ENCODE results near the gene USP20. TPM values are rescaled to one million over a fixed set of nuclear protein-coding genes. Genes with fewer than 3 reads are reported as not detected.
"Not testable (repeated sequence)": the region's sequence is repeated elsewhere in the genome, so short reads cannot be mapped to it uniquely, and the experiment has no call there.

The USP20 gene
- total and polyA plus RNA-seq, 4 donors, result 15.7 to 24.1 (median 21.4) TPM

GRCh38 chr9:129794549-129794948 lies 40.7 kb upstream of the USP20 start:
- no peak overlapping the region for H3K4me3 ChIP-seq
- no peak for ATAC-seq (ENCODE audit: insufficient read depth, low FRiP score)
- no peaks in the 10 kb centered on the region for H3K4me1 ChIP-seq (ENCODE audit: control insufficient read depth in 5 of 5, insufficient read depth in 5 of 5, low read length in 5 of 5)
- H3K27ac ChIP-seq (ENCODE audit: low read depth in 1 of 2, low read length in 1 of 2), result no peak overlapping the region
- 82 to 95% methylated on average over 8 of the region's 8 CpGs for WGBS, 2 donors
- no peak for TF ChIP-seq CTCF (IDR thresholded peaks at IDR 0.05; ENCODE audit: control extremely low read depth, extremely low read depth)
- H3K9me3 ChIP-seq (ENCODE audit: control insufficient read depth in 4 of 4, insufficient read depth in 3 of 4, low read length in 3 of 4), result no peaks in the 10 kb centered on the region
- H3K9ac ChIP-seq (ENCODE audit: insufficient read depth in 1 of 2, low read length in 2 of 2), result no peak overlapping the region
- no peak for DNase-seq
- H3K36me3 ChIP-seq (ENCODE audit: control insufficient read depth in 4 of 4, insufficient read depth in 4 of 4, low read length in 4 of 4), result no peaks in the 10 kb centered on the region
- peaks cover 0 to 3% (median 0%) of the 10 kb centered on the region in 3 donors for H3K27me3 ChIP-seq (ENCODE audit: control insufficient read depth in 3 of 3, insufficient read depth in 3 of 3, low read length in 2 of 3)

GRCh38 chr9:129796029-129796428 lies 39.2 kb upstream of the USP20 start:
- not testable (repeated sequence) for H3K9me3 ChIP-seq (ENCODE audit: control insufficient read depth in 4 of 4, insufficient read depth in 3 of 4, low read length in 3 of 4); H3K9ac ChIP-seq (ENCODE audit: insufficient read depth in 1 of 2, low read length in 2 of 2); H3K27me3 ChIP-seq (ENCODE audit: control insufficient read depth in 3 of 3, insufficient read depth in 3 of 3, low read length in 2 of 3); H3K27ac ChIP-seq (ENCODE audit: low read depth in 1 of 2, low read length in 1 of 2); ATAC-seq (ENCODE audit: insufficient read depth, low FRiP score); H3K4me1 ChIP-seq (ENCODE audit: control insufficient read depth in 5 of 5, insufficient read depth in 5 of 5, low read length in 5 of 5); DNase-seq; H3K36me3 ChIP-seq (ENCODE audit: control insufficient read depth in 4 of 4, insufficient read depth in 4 of 4, low read length in 4 of 4); H3K4me3 ChIP-seq
- 82 to 92% methylated on average over 2 of the region's 2 CpGs for WGBS, 2 donors

- Histone ChIP-seq H3K27me3 (ENCODE audit: control insufficient read depth in 3 of 3, insufficient read depth in 3 of 3, low read length in 2 of 3) (peaks cover 0 to 3% (median 0%) of the 10 kb centered on the region in 3 donors), H3K27ac (ENCODE audit: low read depth in 1 of 2, low read length in 1 of 2) (no peak overlapping the region), H3K4me3 (no peak overlapping the region), H3K9ac (ENCODE audit: insufficient read depth in 1 of 2, low read length in 2 of 2) (no peak overlapping the region), H3K36me3 (ENCODE audit: control insufficient read depth in 4 of 4, insufficient read depth in 4 of 4, low read length in 4 of 4) (no peaks in the 10 kb centered on the region), H3K4me1 (ENCODE audit: control insufficient read depth in 5 of 5, insufficient read depth in 5 of 5, low read length in 5 of 5) (peaks cover 0 to 6% (median 3%) of the 10 kb centered on the region in 5 donors), H3K9me3 (ENCODE audit: control insufficient read depth in 4 of 4, insufficient read depth in 3 of 4, low read length in 3 of 4) (no peaks in the 10 kb centered on the region)
- DNase-seq (no peak), ATAC-seq (ENCODE audit: insufficient read depth, low FRiP score) (no peak)
- no peak for TF ChIP-seq CTCF (IDR thresholded peaks at IDR 0.05; ENCODE audit: control extremely low read depth, extremely low read depth)
- WGBS, 2 donors, result 47 to 66% methylated on average over 6 of the region's 6 CpGs
Measured at GRCh38 chr9:129798973-129799372, 36.3 kb upstream of the USP20 start.

GRCh38 chr9:129801504-129801903 lies 33.8 kb upstream of the USP20 start:
- TF ChIP-seq CTCF (IDR thresholded peaks at IDR 0.05; ENCODE audit: control extremely low read depth, extremely low read depth), result no peak
- Histone ChIP-seq H3K27me3 (ENCODE audit: control insufficient read depth in 3 of 3, insufficient read depth in 3 of 3, low read length in 2 of 3) (no peaks in the 10 kb centered on the region), H3K4me3 (no peak overlapping the region), H3K9ac (ENCODE audit: insufficient read depth in 1 of 2, low read length in 2 of 2) (no peak overlapping the region), H3K9me3 (ENCODE audit: control insufficient read depth in 4 of 4, insufficient read depth in 3 of 4, low read length in 3 of 4) (no peaks in the 10 kb centered on the region), H3K4me1 (ENCODE audit: control insufficient read depth in 5 of 5, insufficient read depth in 5 of 5, low read length in 5 of 5) (peaks cover 0 to 8% (median 3%) of the 10 kb centered on the region in 5 donors), H3K27ac (ENCODE audit: low read depth in 1 of 2, low read length in 1 of 2) (no peak overlapping the region), H3K36me3 (ENCODE audit: control insufficient read depth in 4 of 4, insufficient read depth in 4 of 4, low read length in 4 of 4) (peaks cover 0 to 7% (median 0%) of the 10 kb centered on the region in 4 donors)
- no peak for ATAC-seq (ENCODE audit: insufficient read depth, low FRiP score)
- no peak for DNase-seq
- WGBS, 2 donors, result 85 to 90% methylated on average over 17 of the region's 17 CpGs

Measured in lung (tissue), 12 donors.